ENCODE results near the gene SAMD4A. TPM values are rescaled to one million over a fixed set of nuclear protein-coding genes. Genes with fewer than 3 reads are reported as not detected.

SAMD4A gene
- total and polyA plus RNA-seq, 2 of the 4 experiments (the other 2 are of a cell fraction): 22.9 to 38.2 TPM

DNA sequence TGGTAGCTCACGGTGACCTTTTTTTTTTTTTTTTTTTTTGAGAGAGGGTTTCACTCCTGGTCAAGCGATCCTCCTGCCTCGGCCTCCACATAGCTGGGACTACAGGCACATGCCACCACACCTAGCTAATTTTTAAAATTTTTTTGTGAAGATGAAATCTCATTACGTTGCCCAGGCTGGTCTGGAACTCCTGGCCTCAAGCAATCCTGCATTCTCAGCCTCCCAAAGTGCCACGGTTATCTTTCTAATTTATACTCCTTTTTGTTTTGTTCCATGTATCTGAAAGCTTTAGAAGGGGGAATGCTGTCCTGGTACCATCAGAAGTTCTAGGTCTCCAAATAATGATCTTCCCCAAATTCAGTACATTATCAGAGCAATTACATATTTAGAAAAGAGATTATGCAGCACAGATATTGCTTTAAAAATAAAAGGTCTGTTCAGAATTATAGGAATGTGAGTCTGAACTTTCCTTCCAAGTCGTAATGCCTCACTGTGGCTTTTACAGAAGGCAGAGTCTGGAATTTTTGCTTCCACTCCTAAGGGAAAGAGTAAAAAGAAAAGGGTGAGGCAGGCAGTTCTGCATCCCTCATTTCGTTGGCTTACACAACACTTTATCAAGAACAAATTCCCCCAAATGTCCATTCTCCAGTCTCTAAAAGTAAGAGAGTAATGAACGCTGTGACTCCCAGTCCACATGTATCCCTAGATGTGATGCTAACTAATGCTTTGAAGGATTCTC is 262.7 kb downstream of the SAMD4A start:
- Histone ChIP-seq H2BK15ac (ENCODE audit: low read depth, low read length) (no peak overlapping the region), H3K27ac (ENCODE audit: insufficient read depth, low read length) (no peak overlapping the region), H4K20me1 (ENCODE audit: insufficient read depth, low read length) (no peaks in the 10 kb centered on the region), H3K4me3 (ENCODE audit: insufficient read depth, low read depth, low read length) (no peak overlapping the region), H2BK20ac (ENCODE audit: low read depth, low read length) (no peak overlapping the region), H2AFZ (replicated peaks; ENCODE audit: low read length, poor library complexity) (no peak overlapping the region), H4K5ac (ENCODE audit: low read depth, low read length) (no peak overlapping the region), H3K9ac (ENCODE audit: low read depth, low read length) (no peak overlapping the region), H2AK5ac (ENCODE audit: low read depth, low read length) (no peak overlapping the region), H2BK120ac (ENCODE audit: low read depth, low read length) (no peak overlapping the region), H3K36me3 (ENCODE audit: control insufficient read depth, insufficient read depth, low read length) (no peaks in the 10 kb centered on the region), H2BK5ac (ENCODE audit: low read depth, low read length, poor library complexity, severe bottlenecking) (no peak overlapping the region), H2AK9ac (replicated peaks; ENCODE audit: low read depth, low read length, poor library complexity) (no peak overlapping the region), H3K18ac (ENCODE audit: low read depth, low read length) (no peak overlapping the region), H3K4ac (ENCODE audit: low read depth, low read length) (no peak overlapping the region), H3K4me2 (ENCODE audit: low read depth, low read length) (no peak overlapping the region), H3K9me1 (ENCODE audit: insufficient read depth, low read length) (no peaks in the 10 kb centered on the region), H3K9me3 (ENCODE audit: control insufficient read depth, insufficient read depth, low read length) (peaks cover 6% of the 10 kb centered on the region), H3K14ac (replicated peaks; ENCODE audit: low read depth, low read length) (no peak overlapping the region), H3K56ac (ENCODE audit: extremely low read depth, insufficient read depth, low read length) (no peak overlapping the region), H4K91ac (ENCODE audit: insufficient read depth, low read depth, low read length) (no peak overlapping the region), H3K23ac (ENCODE audit: low read depth, low read length) (no peak overlapping the region), H4K8ac (ENCODE audit: low read depth in 2 of 2, low read length in 2 of 2) (no peak overlapping the region), H3K27me3 (ENCODE audit: control insufficient read depth, insufficient read depth, low read length) (peaks cover 14% of the 10 kb centered on the region), H3K79me1 (ENCODE audit: low read depth in 1 of 2, low read length in 2 of 2) (no peaks in the 10 kb centered on the region), H3K4me1 (ENCODE audit: control insufficient read depth, insufficient read depth, low read length) (no peaks in the 10 kb centered on the region)
- BruUV-seq (replicated peaks): no TSS peak
- WGBS, 2 experiments (ENCODE audit: extremely low coverage in 2 of 2, insufficient read length in 1 of 2): no CpG with 5 or more reads among the region's 8 CpGs
- DNase-seq (no peak), ATAC-seq (ENCODE audit: low read depth) (no peak)
- ChIA-PET CTCF (no interaction called here), POLR2A (ENCODE audit: unreplicated experiment) (no interaction called here)
- in situ Hi-C loops (cut with MboI; ENCODE audit: low sequenced_read_pairs): no loop called here
- intact Hi-C loops (cut with micrococcal nuclease): no loop called here
- dilution Hi-C loops (cut with HindIII; ENCODE audit: low sequenced_read_pairs, unreplicated experiment): no loop called here
- TF ChIP-seq SMC3 (IDR thresholded peaks at IDR 0.05; ENCODE audit: low read depth, low read length): no peak
- TF ChIP-seq MXI1 (IDR thresholded peaks at IDR 0.05; ENCODE audit: borderline replicate concordance, low read depth, low read length): no peak
- no peak for TF ChIP-seq FOS (IDR thresholded peaks at IDR 0.05; ENCODE audit: low read depth, low read length)
- TF ChIP-seq RFX5 (IDR thresholded peaks at IDR 0.05; ENCODE audit: low read depth, low read length): no peak
- TF ChIP-seq RAD21 (IDR thresholded peaks at IDR 0.05; ENCODE audit: low read length): no peak
- TF ChIP-seq, protein P1, sequence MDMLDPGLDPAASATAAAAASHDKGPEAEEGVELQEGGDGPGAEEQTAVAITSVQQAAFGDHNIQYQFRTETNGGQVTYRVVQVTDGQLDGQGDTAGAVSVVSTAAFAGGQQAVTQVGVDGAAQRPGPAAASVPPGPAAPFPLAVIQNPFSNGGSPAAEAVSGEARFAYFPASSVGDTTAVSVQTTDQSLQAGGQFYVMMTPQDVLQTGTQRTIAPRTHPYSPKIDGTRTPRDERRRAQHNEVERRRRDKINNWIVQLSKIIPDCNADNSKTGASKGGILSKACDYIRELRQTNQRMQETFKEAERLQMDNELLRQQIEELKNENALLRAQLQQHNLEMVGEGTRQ (IDR thresholded peaks at IDR 0.05; ENCODE audit: low read depth, low read length): no peak
- TF ChIP-seq RCOR1 (IDR thresholded peaks at IDR 0.05; ENCODE audit: insufficient replicate concordance, low read length): no peak
- TF ChIP-seq MAZ (IDR thresholded peaks at IDR 0.05; ENCODE audit: borderline replicate concordance, low read depth, low read length): no peak
- TF ChIP-seq, protein P2, sequence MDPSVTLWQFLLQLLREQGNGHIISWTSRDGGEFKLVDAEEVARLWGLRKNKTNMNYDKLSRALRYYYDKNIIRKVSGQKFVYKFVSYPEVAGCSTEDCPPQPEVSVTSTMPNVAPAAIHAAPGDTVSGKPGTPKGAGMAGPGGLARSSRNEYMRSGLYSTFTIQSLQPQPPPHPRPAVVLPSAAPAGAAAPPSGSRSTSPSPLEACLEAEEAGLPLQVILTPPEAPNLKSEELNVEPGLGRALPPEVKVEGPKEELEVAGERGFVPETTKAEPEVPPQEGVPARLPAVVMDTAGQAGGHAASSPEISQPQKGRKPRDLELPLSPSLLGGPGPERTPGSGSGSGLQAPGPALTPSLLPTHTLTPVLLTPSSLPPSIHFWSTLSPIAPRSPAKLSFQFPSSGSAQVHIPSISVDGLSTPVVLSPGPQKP (IDR thresholded peaks at IDR 0.05; ENCODE audit: borderline replicate concordance, low read depth, low read length): no peak
- TF ChIP-seq POLR2A (IDR thresholded peaks at IDR 0.05; ENCODE audit: low read depth, low read length): no peak
- no peak for TF ChIP-seq CEBPB (IDR thresholded peaks at IDR 0.05; ENCODE audit: low read depth, low read length)
